K562 (cell line): ENCODE measurements around the gene DELE1. TPM values are rescaled to one million over a fixed set of nuclear protein-coding genes. Genes with fewer than 3 reads are reported as not detected.

ENCODE experiments used
- ARNT ChIP-seq, 2 experiments: fragments of 450-650 bp; IDR thresholded peaks; 2 replicates each; pipeline ENCODE4 v1.6.1; 2016; ENCODE audit warnings: mild to moderate bottlenecking in 1 of 2
- BRF2 ChIP-seq: IDR thresholded peaks from 3 replicates; pipeline ENCODE4 v1.6.1; 2011; ENCODE audit warnings: borderline replicate concordance, mild to moderate bottlenecking; ENCODE audit not compliant: insufficient read length, insufficient read depth
- CHD4 ChIP-seq: fragments of 200-600 bp; sonication (generic); IDR thresholded peaks from 3 replicates; pipeline ENCODE4 v1.6.1; 2012; ENCODE audit warnings: low read depth, mild to moderate bottlenecking, mixed read lengths, low read length, inconsistent platforms; ENCODE audit not compliant: insufficient read depth, insufficient replicate concordance, poor library complexity, severe bottlenecking
- CSDE1 ChIP-seq, 2 experiments: fragments of 450-650 bp; IDR thresholded peaks; 2 replicates each; pipeline ENCODE4 v1.6.1; 2016; ENCODE audit warnings: mild to moderate bottlenecking in 1 of 2
- DACH1 ChIP-seq: fragments of 450-650 bp; IDR thresholded peaks from 2 replicates; pipeline ENCODE4 v1.6.1; 2018; ENCODE audit not compliant: partially characterized antibody
- FOXP1 ChIP-seq: sonication (generic); formaldehyde crosslinking; IDR thresholded peaks from 2 replicates; pipeline ENCODE4 v1.8.0; 2022; ENCODE audit warnings: mild to moderate bottlenecking, missing genetic modification reagents
- GTF2B ChIP-seq: IDR thresholded peaks from 2 replicates; pipeline ENCODE4 v1.6.1; 2011; ENCODE audit not compliant: insufficient read length; ENCODE audit errors: extremely low read depth
- HINFP ChIP-seq: fragments of 450-650 bp; conservative IDR thresholded peaks from 2 replicates; pipeline ENCODE4 v1.6.1; 2016; ENCODE audit warnings: missing genetic modification characterization, low read depth, mild to moderate bottlenecking, control low read depth, missing compliant biosample characterization
- HNRNPK ChIP-seq: fragments of 200-400 bp; formaldehyde crosslinking; IDR thresholded peaks from one replicate; pipeline ENCODE4 v1.6.1; 2018; ENCODE audit warnings: mild to moderate bottlenecking, low read depth, low read length; ENCODE audit not compliant: poor library complexity, severe bottlenecking
- JUNB ChIP-seq: fragments of 450-650 bp; formaldehyde crosslinking; conservative IDR thresholded peaks from 2 replicates; pipeline ENCODE4 v1.4.0; 2020; ENCODE audit warnings: mild to moderate bottlenecking
- PREB ChIP-seq: sonication (generic); formaldehyde crosslinking; IDR thresholded peaks from 2 replicates; pipeline ENCODE4 v1.8.1; 2023; ENCODE audit warnings: mild to moderate bottlenecking, missing genetic modification reagents
- RFX5 ChIP-seq: IDR thresholded peaks from 2 replicates; pipeline ENCODE4 v1.6.1; 2011; ENCODE audit warnings: low read depth, mild to moderate bottlenecking, improper control_type of control experiment, low read length
- RFX7 ChIP-seq: fragments of 250-450 bp; sonication (Bioruptor Pico); IDR thresholded peaks from 2 replicates; pipeline ENCODE4 v1.5.1; 2021; ENCODE audit warnings: mild to moderate bottlenecking
- THAP7 ChIP-seq: fragments of 250-450 bp; sonication (Bioruptor Pico); IDR thresholded peaks from 2 replicates; pipeline ENCODE4 v1.5.0; 2021
- THRAP3 ChIP-seq: fragments of 450-650 bp; IDR thresholded peaks from 2 replicates; pipeline ENCODE4 v1.6.1; 2016; ENCODE audit warnings: mild to moderate bottlenecking, inconsistent platforms, borderline replicate concordance
- USF2 ChIP-seq: sonication (generic); formaldehyde crosslinking; IDR thresholded peaks from 2 replicates; pipeline ENCODE4 v1.5.0; 2020; ENCODE audit warnings: missing genetic modification reagents
- ZBTB5 ChIP-seq: fragments of 450-650 bp; IDR thresholded peaks from 2 replicates; pipeline ENCODE4 v1.6.1; 2017; ENCODE audit warnings: antibody characterized with exemption
- ZNF668 ChIP-seq: fragments of 250-450 bp; sonication (Bioruptor Pico); IDR thresholded peaks from 2 replicates; pipeline ENCODE4 v1.8.0; 2022; ENCODE audit warnings: mild to moderate bottlenecking, inconsistent platforms
- ZNF707 ChIP-seq: fragments of 250-450 bp; sonication (Bioruptor Pico); conservative IDR thresholded peaks from 2 replicates; pipeline ENCODE4 v1.8.0; 2022; ENCODE audit warnings: inconsistent platforms, mild to moderate bottlenecking, moderate library complexity
- ZNF77 ChIP-seq: fragments of 250-450 bp; sonication (Bioruptor Pico); IDR thresholded peaks from 2 replicates; pipeline ENCODE4 v1.5.0; 2020
- polyA plus RNA-seq, 8 experiments: library from polyadenylated mRNA; depleted of rRNA in 4 of 8; stranded (reverse) in 5 of 8; unstranded in 3 of 8; fragments of >200 nt; fragmentation: Nextera tagmentation in 2 of 8; fragmentation: Illumina TruSeq in 1 of 8; extraction: Ambion mirVana in 2 of 8; extraction: Trizol in 1 of 8; gene quantifications; 2 replicates each; pipeline versions ENCODE4 v1.2.1 to v1.2.3, GENCODE V29; 2011 to 2014; ENCODE audit warnings: inconsistent platforms in 1 of 8, missing spikeins in 1 of 8
- total RNA-seq, 7 experiments: library from RNA; depleted of rRNA in 6 of 7; stranded (reverse); fragments of >200 nt in 6 of 7; fragmentation: Illumina TruSeq in 2 of 7; extraction: Trizol in 2 of 7; gene quantifications; 2 replicates each; pipeline versions ENCODE4 v1.2.1 to v1.2.3, GENCODE V29; 2011 to 2021; ENCODE audit warnings: low replicate concordance in 1 of 7

DELE1 gene
- total and polyA plus RNA-seq, 9 of the 15 experiments (the other 6 are each of a cell fraction or from before 2014, with no cell fraction given) = 16.6 to 74.4 (median 49.8) TPM

GRCh38 chr5:141968914-141969608, 45.4 kb downstream of the DELE1 start, which contains the start of gene RNF14 (continued):
- no peak for TF ChIP-seq ZBTB5
- TF ChIP-seq PREB = no peak
- TF ChIP-seq ARNT (IDR thresholded peaks at IDR 0.05) = no peak
- TF ChIP-seq DACH1 = peak; percentile 90
- no peak for TF ChIP-seq RFX5
- TF ChIP-seq HNRNPK = peak; percentile 94
- no peak for TF ChIP-seq JUNB (CRISPR knock-in tag)
- no peak for TF ChIP-seq THRAP3
- TF ChIP-seq RFX7 (CRISPR knock-in tag) = no peak
- TF ChIP-seq ZNF707 (CRISPR knock-in tag) = no peak
- no peak for TF ChIP-seq BRF2
- peak; percentile 56; the same call in 1 of the 2 replicates for TF ChIP-seq FOXP1 (CRISPR knock-in tag)
- peak; percentile 76 for TF ChIP-seq THAP7 (CRISPR knock-in tag)
- TF ChIP-seq ZNF668 = no peak
- no peak; a peak in 1 of 4 replicates for TF ChIP-seq CSDE1 (IDR thresholded peaks at IDR 0.05)
- TF ChIP-seq USF2 = peak; percentile 55; the same call in 1 of the 2 replicates
- TF ChIP-seq HINFP = no peak
- TF ChIP-seq CHD4 = no peak
- no peak for TF ChIP-seq ZNF77 (CRISPR knock-in tag)
- no peak for TF ChIP-seq GTF2B
